ENCODE measurements around the gene OTUD3. TPM values are rescaled to one million over a fixed set of nuclear protein-coding genes. Genes with fewer than 3 reads are reported as not detected.

Gene OTUD3
- total and polyA plus RNA-seq, 2 of the 4 experiments (the other 2 are of a cell fraction): 2.9 to 3.1 TPM

DNA sequence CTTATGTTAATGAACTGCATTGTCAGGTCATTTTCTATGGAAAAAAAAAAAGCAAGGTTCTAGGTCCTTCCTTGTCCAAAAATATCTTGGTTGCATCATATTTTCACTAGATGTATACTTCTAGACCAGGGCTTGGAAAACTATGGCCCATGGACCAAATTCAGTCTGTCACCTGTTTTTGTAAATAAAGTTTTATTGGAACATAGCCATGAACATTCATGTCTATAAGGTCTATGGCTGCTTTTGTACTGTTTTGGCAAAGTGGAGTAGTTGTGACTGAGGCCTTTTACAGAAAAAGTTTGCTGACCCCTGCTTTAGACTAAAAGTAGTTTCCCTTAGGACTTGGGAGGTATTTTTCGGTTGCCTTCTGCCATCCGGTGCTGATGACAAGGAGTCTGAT is 60.5 kb downstream of the OTUD3 start:
- Histone ChIP-seq H3K14ac (replicated peaks; ENCODE audit: low read depth, low read length) (no peak overlapping the region), H4K91ac (ENCODE audit: insufficient read depth, low read depth, low read length) (no peak overlapping the region), H2BK120ac (ENCODE audit: low read depth, low read length) (no peak overlapping the region), H2AFZ (replicated peaks; ENCODE audit: low read length, poor library complexity) (no peak overlapping the region), H2BK5ac (ENCODE audit: low read depth, low read length, poor library complexity, severe bottlenecking) (no peak overlapping the region), H3K4me3 (ENCODE audit: insufficient read depth, low read depth, low read length) (no peak overlapping the region), H3K79me1 (ENCODE audit: low read depth in 1 of 2, low read length in 2 of 2) (no peaks in the 10 kb centered on the region), H3K23ac (ENCODE audit: low read depth, low read length) (no peak overlapping the region), H4K5ac (ENCODE audit: low read depth, low read length) (no peak overlapping the region), H3K56ac (ENCODE audit: extremely low read depth, insufficient read depth, low read length) (no peak overlapping the region), H3K36me3 (ENCODE audit: control insufficient read depth, insufficient read depth, low read length) (no peaks in the 10 kb centered on the region), H3K4me2 (ENCODE audit: low read depth, low read length) (no peak overlapping the region), H2BK20ac (ENCODE audit: low read depth, low read length) (no peak overlapping the region), H3K9ac (ENCODE audit: low read depth, low read length) (no peak overlapping the region), H4K8ac (ENCODE audit: low read depth in 2 of 2, low read length in 2 of 2) (no peak overlapping the region), H2AK5ac (ENCODE audit: low read depth, low read length) (no peak overlapping the region), H3K4ac (ENCODE audit: low read depth, low read length) (no peak overlapping the region), H3K4me1 (ENCODE audit: control insufficient read depth, insufficient read depth, low read length) (no peaks in the 10 kb centered on the region), H2BK15ac (ENCODE audit: low read depth, low read length) (no peak overlapping the region), H2AK9ac (replicated peaks; ENCODE audit: low read depth, low read length, poor library complexity) (no peak overlapping the region), H3K27ac (ENCODE audit: insufficient read depth, low read length) (no peak overlapping the region), H3K27me3 (ENCODE audit: control insufficient read depth, insufficient read depth, low read length) (peaks cover 12% of the 10 kb centered on the region), H4K20me1 (ENCODE audit: insufficient read depth, low read length) (no peaks in the 10 kb centered on the region), H3K18ac (ENCODE audit: low read depth, low read length) (no peak overlapping the region), H3K9me1 (ENCODE audit: insufficient read depth, low read length) (no peaks in the 10 kb centered on the region), H3K9me3 (ENCODE audit: control insufficient read depth, insufficient read depth, low read length) (no peaks in the 10 kb centered on the region)
- dilution Hi-C loops (cut with HindIII; ENCODE audit: low sequenced_read_pairs, unreplicated experiment) (no loop called here), intact Hi-C loops (cut with micrococcal nuclease) (no loop called here), in situ Hi-C loops (cut with MboI; ENCODE audit: low sequenced_read_pairs) (no loop called here)
- TF ChIP-seq FOS (IDR thresholded peaks at IDR 0.05; ENCODE audit: low read depth, low read length): no peak
- no peak for TF ChIP-seq POLR2A (IDR thresholded peaks at IDR 0.05; ENCODE audit: low read depth, low read length)
- TF ChIP-seq RAD21 (IDR thresholded peaks at IDR 0.05; ENCODE audit: low read length): no peak
- no peak for TF ChIP-seq CEBPB (IDR thresholded peaks at IDR 0.05; ENCODE audit: low read depth, low read length)
- no peak for TF ChIP-seq MAZ (IDR thresholded peaks at IDR 0.05; ENCODE audit: borderline replicate concordance, low read depth, low read length)
- no peak for TF ChIP-seq USF2 (IDR thresholded peaks at IDR 0.05; ENCODE audit: low read depth, low read length)
- TF ChIP-seq MAFK (IDR thresholded peaks at IDR 0.05; ENCODE audit: low read depth, low read length): no peak
- TF ChIP-seq CHD1 (IDR thresholded peaks at IDR 0.05; ENCODE audit: low read depth, low read length): no peak
- TF ChIP-seq, protein P1, sequence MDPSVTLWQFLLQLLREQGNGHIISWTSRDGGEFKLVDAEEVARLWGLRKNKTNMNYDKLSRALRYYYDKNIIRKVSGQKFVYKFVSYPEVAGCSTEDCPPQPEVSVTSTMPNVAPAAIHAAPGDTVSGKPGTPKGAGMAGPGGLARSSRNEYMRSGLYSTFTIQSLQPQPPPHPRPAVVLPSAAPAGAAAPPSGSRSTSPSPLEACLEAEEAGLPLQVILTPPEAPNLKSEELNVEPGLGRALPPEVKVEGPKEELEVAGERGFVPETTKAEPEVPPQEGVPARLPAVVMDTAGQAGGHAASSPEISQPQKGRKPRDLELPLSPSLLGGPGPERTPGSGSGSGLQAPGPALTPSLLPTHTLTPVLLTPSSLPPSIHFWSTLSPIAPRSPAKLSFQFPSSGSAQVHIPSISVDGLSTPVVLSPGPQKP (IDR thresholded peaks at IDR 0.05; ENCODE audit: borderline replicate concordance, low read depth, low read length): no peak
- no peak for TF ChIP-seq CTCF (conservative IDR thresholded peaks at IDR 0.05; ENCODE audit: low read depth, low read length)
- TF ChIP-seq NFE2L2 (IDR thresholded peaks at IDR 0.05; ENCODE audit: low read depth, low read length): no peak
- WGBS, 2 experiments (ENCODE audit: extremely low coverage in 2 of 2, insufficient read length in 1 of 2): no CpG with 5 or more reads among the region's 2 CpGs
- DNase-seq (no peak), ATAC-seq (ENCODE audit: low read depth) (no peak)
- BruUV-seq (replicated peaks): no TSS peak
- POLR2A ChIA-PET (ENCODE audit: unreplicated experiment): no interaction called here
- CTCF ChIA-PET: no interaction called here

Data from IMR-90 (cell line).